ENCODE measurements around the gene B3GNT3. TPM values are rescaled to one million over a fixed set of nuclear protein-coding genes. Genes with fewer than 3 reads are reported as not detected.

Gene B3GNT3
- total RNA-seq, 4 donors from 2014 or later: 0.78 to 1.3 TPM; not detected in 2

DNA sequence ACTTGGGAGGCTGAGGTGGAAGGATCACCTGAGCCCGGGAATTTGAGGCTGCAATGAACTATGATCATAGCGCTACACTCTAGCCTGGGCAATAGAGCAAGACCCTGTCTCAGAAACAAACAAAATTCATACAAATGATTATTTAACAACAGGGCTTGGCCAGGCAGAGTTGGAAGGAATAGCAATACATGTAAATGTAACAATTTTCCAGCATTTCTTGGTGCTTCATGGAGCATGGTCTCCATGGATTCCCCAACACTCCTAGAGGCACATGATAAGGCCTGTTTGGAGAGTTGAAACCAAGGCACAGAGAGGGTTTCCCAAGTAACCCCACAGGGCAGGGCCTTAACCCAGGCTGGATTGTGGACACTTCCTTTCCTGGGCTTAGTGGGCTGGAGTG, 16.2 kb downstream of the B3GNT3 start:
- intact Hi-C loops (cut with DNase I): no loop called here
- no peak for TF ChIP-seq POLR2A (IDR thresholded peaks at IDR 0.05)
- TF ChIP-seq, protein P1, sequence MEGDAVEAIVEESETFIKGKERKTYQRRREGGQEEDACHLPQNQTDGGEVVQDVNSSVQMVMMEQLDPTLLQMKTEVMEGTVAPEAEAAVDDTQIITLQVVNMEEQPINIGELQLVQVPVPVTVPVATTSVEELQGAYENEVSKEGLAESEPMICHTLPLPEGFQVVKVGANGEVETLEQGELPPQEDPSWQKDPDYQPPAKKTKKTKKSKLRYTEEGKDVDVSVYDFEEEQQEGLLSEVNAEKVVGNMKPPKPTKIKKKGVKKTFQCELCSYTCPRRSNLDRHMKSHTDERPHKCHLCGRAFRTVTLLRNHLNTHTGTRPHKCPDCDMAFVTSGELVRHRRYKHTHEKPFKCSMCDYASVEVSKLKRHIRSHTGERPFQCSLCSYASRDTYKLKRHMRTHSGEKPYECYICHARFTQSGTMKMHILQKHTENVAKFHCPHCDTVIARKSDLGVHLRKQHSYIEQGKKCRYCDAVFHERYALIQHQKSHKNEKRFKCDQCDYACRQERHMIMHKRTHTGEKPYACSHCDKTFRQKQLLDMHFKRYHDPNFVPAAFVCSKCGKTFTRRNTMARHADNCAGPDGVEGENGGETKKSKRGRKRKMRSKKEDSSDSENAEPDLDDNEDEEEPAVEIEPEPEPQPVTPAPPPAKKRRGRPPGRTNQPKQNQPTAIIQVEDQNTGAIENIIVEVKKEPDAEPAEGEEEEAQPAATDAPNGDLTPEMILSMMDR (IDR thresholded peaks at IDR 0.05): no peak
- DNase-seq: no peak
- no peaks in the 10 kb centered on the region for H3K4me1 ChIP-seq
- H3K4me3 ChIP-seq (replicated peaks in 1 of 3): no peak overlapping the region
- no peak overlapping the region for H3K27ac ChIP-seq
- WGBS, 2 donors: 95 to 99% methylated on average over 2 of the region's 2 CpGs
- H3K27me3 ChIP-seq: no peaks in the 10 kb centered on the region
- H3K9me3 ChIP-seq: no peaks in the 10 kb centered on the region
- no peaks in the 10 kb centered on the region for H3K36me3 ChIP-seq

- H3K27ac ChIP-seq: no peak overlapping the region
- H3K4me1 ChIP-seq: no peaks in the 10 kb centered on the region
- no peak for TF ChIP-seq POLR2A (IDR thresholded peaks at IDR 0.05)
- TF ChIP-seq, protein P1 (IDR thresholded peaks at IDR 0.05): no peak
- intact Hi-C loops (cut with DNase I): no loop called here
- H3K4me3 ChIP-seq (replicated peaks in 1 of 3): no peak overlapping the region
- WGBS, 2 donors: 91 to 98% methylated on average over 16 to 20 of the region's 20 CpGs
- H3K27me3 ChIP-seq: no peaks in the 10 kb centered on the region
- H3K36me3 ChIP-seq: no peaks in the 10 kb centered on the region
- H3K9me3 ChIP-seq: no peaks in the 10 kb centered on the region
- DNase-seq: no peak
Observed at GRCh38 chr19:17811681-17812080, 16.7 kb downstream of the B3GNT3 start.

DNA sequence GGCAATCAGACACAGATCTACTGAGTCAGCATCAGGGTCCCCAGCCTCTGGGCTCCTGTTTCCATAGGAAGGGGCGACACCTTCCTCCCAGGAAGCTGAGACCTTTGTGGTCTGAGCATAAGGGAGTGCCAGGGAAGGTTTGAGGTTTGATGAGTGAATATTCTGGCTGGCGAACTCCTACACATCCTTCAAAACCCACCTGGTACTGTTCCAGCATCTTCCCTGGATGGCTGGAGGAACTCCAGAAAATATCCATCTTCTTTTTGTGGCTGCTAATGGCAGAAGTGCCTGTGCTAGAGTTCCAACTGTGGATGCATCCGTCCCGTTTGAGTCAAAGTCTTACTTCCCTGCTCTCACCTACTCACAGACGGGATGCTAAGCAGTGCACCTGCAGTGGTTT, 17.2 kb downstream of the B3GNT3 start:
- 67 to 73% methylated on average over 5 of the region's 5 CpGs for WGBS, 2 donors
- DNase-seq: no peak

DNA sequence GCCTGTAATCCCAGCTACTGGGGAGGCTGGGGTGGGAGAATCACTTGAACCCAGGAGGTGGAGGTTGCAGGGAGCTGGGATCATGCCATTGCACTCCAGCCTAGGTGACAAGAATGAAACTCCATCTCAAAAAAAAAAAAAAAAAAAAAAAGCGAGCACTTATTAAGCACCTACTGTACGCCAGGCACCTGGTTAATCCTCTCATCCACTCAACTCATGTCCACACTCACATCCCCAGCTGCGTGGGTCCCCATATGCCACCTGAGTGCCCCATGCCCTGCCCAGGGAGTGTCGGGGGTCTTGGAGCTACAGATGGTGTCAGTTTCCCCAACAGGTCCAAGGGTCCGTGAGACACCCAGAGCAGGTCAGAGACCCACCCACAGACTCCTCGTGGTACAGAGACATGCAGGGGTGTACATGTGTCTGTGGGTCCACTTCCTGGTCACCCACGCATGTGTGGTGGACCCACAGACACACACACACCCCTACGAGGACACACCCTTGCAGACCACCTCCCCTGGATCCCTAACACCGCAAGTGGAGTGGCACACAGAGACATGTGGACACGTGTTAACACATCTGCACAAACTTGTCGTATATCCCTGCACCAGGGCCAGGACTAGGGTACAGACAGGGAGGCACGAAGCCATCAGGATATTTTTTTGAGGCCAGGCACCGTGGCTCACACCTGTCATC, 22.9 kb downstream of the B3GNT3 start:
- intact Hi-C loops (cut with DNase I): no loop called here
- 87% methylated on average over 13 of the region's 13 CpGs for WGBS, 2 donors
- H3K27me3 ChIP-seq: no peaks in the 10 kb centered on the region
- H3K27ac ChIP-seq: no peak overlapping the region
- no peak for DNase-seq
- H3K4me1 ChIP-seq: no peaks in the 10 kb centered on the region
- H3K9me3 ChIP-seq: no peaks in the 10 kb centered on the region
- no peaks in the 10 kb centered on the region for H3K36me3 ChIP-seq
- no peak overlapping the region for H3K4me3 ChIP-seq (replicated peaks in 1 of 3)
- TF ChIP-seq POLR2A (IDR thresholded peaks at IDR 0.05): no peak
- TF ChIP-seq, protein P1 (IDR thresholded peaks at IDR 0.05): no peak

More for the DNA sequence above, 17.2 kb downstream of the B3GNT3 start:
- intact Hi-C loops (cut with DNase I): no loop called here
- no peaks in the 10 kb centered on the region for H3K9me3 ChIP-seq
- no peaks in the 10 kb centered on the region for H3K27me3 ChIP-seq
- no peaks in the 10 kb centered on the region for H3K4me1 ChIP-seq
- TF ChIP-seq, protein P1 (IDR thresholded peaks at IDR 0.05): no peak
- TF ChIP-seq POLR2A (IDR thresholded peaks at IDR 0.05): no peak
- no peak overlapping the region for H3K4me3 ChIP-seq (replicated peaks in 1 of 3)
- no peak overlapping the region for H3K27ac ChIP-seq
- no peaks in the 10 kb centered on the region for H3K36me3 ChIP-seq

DNA sequence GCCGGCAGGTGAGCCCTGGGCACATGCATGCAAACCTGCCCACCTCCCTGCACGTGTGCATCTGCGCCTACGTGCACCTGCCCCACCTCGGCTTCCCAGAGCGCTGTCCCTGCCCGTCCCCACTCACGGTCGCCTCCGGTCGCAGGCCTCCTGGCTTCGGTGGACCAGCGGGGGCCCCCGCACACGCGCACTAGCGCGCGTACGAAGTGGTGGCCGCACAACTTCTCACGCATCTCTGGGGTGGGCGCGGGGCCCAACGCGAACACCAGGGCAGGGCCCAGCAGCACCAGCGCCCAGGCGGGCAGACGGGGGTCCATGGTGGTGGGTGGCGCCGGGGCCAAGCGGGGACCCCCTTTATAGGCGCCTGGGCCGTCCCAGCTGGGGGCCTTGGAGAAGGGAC, 26.3 kb downstream of the B3GNT3 start, which contains the start of gene INSL3:
INSL3 (minus strand) TSS at position 330 of the 400 bp plus-strand sequence; CDS start at position 317, 13 bp downstream.
- TF ChIP-seq, protein P1 (IDR thresholded peaks at IDR 0.05): no peak
- no peak for TF ChIP-seq POLR2A (IDR thresholded peaks at IDR 0.05)
- intact Hi-C loops (cut with DNase I): no loop called here
- no peaks in the 10 kb centered on the region for H3K9me3 ChIP-seq
- DNase-seq: no peak
- H3K27me3 ChIP-seq: no peaks in the 10 kb centered on the region
- no peak within 1 kb of the TSS for H3K27ac ChIP-seq
- no peak within 1 kb of the TSS for H3K4me3 ChIP-seq (replicated peaks in 1 of 3)
- no peaks in the 10 kb centered on the region for H3K4me1 ChIP-seq
- H3K36me3 ChIP-seq: no peaks in the 10 kb centered on the region
- 64 to 81% methylated on average over 9 to 30 of the region's 34 CpGs for WGBS, 2 donors

All from thyroid gland (tissue), 4 donors.